PC-3 (cell line): ENCODE data around the gene TBX10. TPM values are rescaled to one million over a fixed set of nuclear protein-coding genes. Genes with fewer than 3 reads are reported as not detected.

Experiments
- ATAC-seq: fragments of 200-7000 bp; cut with Tn5 transposase; 2 replicates; pipeline ENCODE4 v1.9.1; 2020; ENCODE audit warnings: mild to moderate bottlenecking, moderate library complexity
- BruUV-seq: library from RNA; stranded (reverse); fragments of 400-500 nt; replicated peaks from 2 replicates; lab custom pipeline; 2021; lab: Mats Ljungman, UMichigan
- CTCF ChIA-PET: fragments of 300-600 bp; sonication (Branson Sonifier 250); formaldehyde crosslinking; loops from one replicate; lab custom pipeline; 2022; ENCODE audit warnings: antibody characterized with exemption; lab: Charles Lee
- POLR2A ChIA-PET: fragments of 300-600 bp; sonication (Branson Sonifier 250); formaldehyde crosslinking; loops from one replicate; lab custom pipeline; 2022; ENCODE audit warnings: antibody characterized with exemption; ENCODE audit not compliant: unreplicated experiment; lab: Charles Lee
- DNase-seq: peaks from one replicate; pipeline ENCODE4 v3.0.0-alpha.2; 2015
- H2AFZ ChIP-seq: fragments of 300-600 bp; sonication (generic); 2 replicates; pipeline ENCODE4 v1.6.0; 2016; ENCODE audit warnings: antibody characterized with exemption, low read length
- H3F3A ChIP-seq: fragments of 300-600 bp; sonication (generic); one replicate; pipeline ENCODE4 v1.6.0; 2017; ENCODE audit warnings: antibody characterized with exemption, low read length, control low read depth, mild to moderate bottlenecking; ENCODE audit not compliant: unreplicated experiment
- H3K27ac ChIP-seq: fragments of 300-600 bp; sonication (generic); 2 replicates; pipeline ENCODE4 v1.5.1; 2016; ENCODE audit warnings: mild to moderate bottlenecking, low read length
- H3K27me3 ChIP-seq: fragments of 300-600 bp; sonication (generic); 2 replicates; pipeline ENCODE4 v1.6.1; 2016; ENCODE audit warnings: low read length, mixed read lengths
- H3K36me3 ChIP-seq: fragments of 300-600 bp; sonication (generic); 2 replicates; pipeline ENCODE4 v1.6.1; 2016; ENCODE audit warnings: low read depth, mixed run types, low read length, mixed read lengths
- H3K4me1 ChIP-seq: fragments of 300-600 bp; sonication (generic); 2 replicates; pipeline ENCODE4 v1.5.1; 2016; ENCODE audit warnings: low read length; ENCODE audit not compliant: insufficient read depth
- H3K4me2 ChIP-seq: fragments of 300-600 bp; sonication (generic); 2 replicates; pipeline ENCODE4 v1.6.0; 2016; ENCODE audit warnings: low read length
- H3K4me3 ChIP-seq: fragments of 300-600 bp; sonication (generic); 2 replicates; pipeline ENCODE4 v1.5.1; 2016; ENCODE audit warnings: mild to moderate bottlenecking, low read length, mixed read lengths
- H3K79me2 ChIP-seq: fragments of 300-600 bp; sonication (generic); 2 replicates; pipeline ENCODE4 v1.6.1; 2017; ENCODE audit warnings: low read length, mixed read lengths
- H3K9ac ChIP-seq: fragments of 300-600 bp; sonication (generic); 2 replicates; pipeline ENCODE4 v1.6.0; 2016; ENCODE audit warnings: mild to moderate bottlenecking, low read length
- H3K9me2 ChIP-seq: fragments of 300-600 bp; sonication (generic); replicated peaks from 2 replicates; pipeline ENCODE4 v1.6.1; 2016; ENCODE audit warnings: mixed run types, low read length, mixed read lengths
- H3K9me3 ChIP-seq: fragments of 300-600 bp; sonication (generic); 2 replicates; pipeline ENCODE4 v1.6.1; 2016; ENCODE audit warnings: low read length, mixed read lengths
- H4K20me1 ChIP-seq: fragments of 300-600 bp; sonication (generic); 2 replicates; pipeline ENCODE4 v1.6.1; 2016; ENCODE audit warnings: low read length, mixed read lengths
- CTCF ChIP-seq: fragments of 300-600 bp; sonication (generic); conservative IDR thresholded peaks from 2 replicates; pipeline ENCODE4 v1.5.1; 2017; ENCODE audit warnings: antibody characterized with exemption, low read depth, mild to moderate bottlenecking, low read length
- EZH2 ChIP-seq: fragments of 300-600 bp; sonication (generic); IDR thresholded peaks from one replicate; pipeline ENCODE4 v1.6.1; 2017; ENCODE audit warnings: antibody characterized with exemption, mild to moderate bottlenecking, low read length; ENCODE audit not compliant: unreplicated experiment
- EZH2phosphoT487 ChIP-seq: fragments of 300-600 bp; sonication (generic); IDR thresholded peaks from 2 replicates; pipeline ENCODE4 v1.6.1; 2018; ENCODE audit warnings: mild to moderate bottlenecking, antibody characterized with exemption, low read length, borderline replicate concordance
- intact Hi-C: fragments of 100-400 bp; cut with micrococcal nuclease; formaldehyde crosslinking; loops from 2 replicates; pipeline ENCODE4 v1.9.0; 2023
- total RNA-seq: library from RNA; depleted of rRNA; stranded (reverse); fragments of >200 nt; gene quantifications from 2 replicates; pipeline ENCODE4 v1.2.3, GENCODE V29; 2014

TBX10 gene
- total RNA-seq, 1 experiment from 2014 or later = not detected

- peak overlapping the region; percentile 65 for H3K4me2 ChIP-seq
- peak overlapping the region; percentile 41 for H3K9ac ChIP-seq
- H3K9me2 ChIP-seq = no peaks in the 10 kb centered on the region
- H3F3A ChIP-seq = peaks cover 5% of the 10 kb centered on the region
- H3K36me3 ChIP-seq = no peaks in the 10 kb centered on the region; the same call in 1 of the 2 replicates
- intact Hi-C loops = loop anchor here (5.0 kb wide), 1 partner anchor 85 kb away; no protein-coding TSS in a partner anchor
- peaks cover 17% of the 10 kb centered on the region for H3K4me1 ChIP-seq
- DNase-seq (no peak), ATAC-seq (peak; percentile 27)
- no peaks in the 10 kb centered on the region for H4K20me1 ChIP-seq
- H3K79me2 ChIP-seq = no peaks in the 10 kb centered on the region
- TF ChIP-seq EZH2phosphoT487 (no peak), EZH2 (no peak), CTCF (no peak)
- no peaks in the 10 kb centered on the region for H3K27me3 ChIP-seq
- CTCF ChIA-PET = interaction anchor here (1.0 to 3.4 kb wide), 2 partner anchors 28 to 43 kb away, joined by 3 to 32 read pairs; partner anchors contain the start of gene NUDT8
- 0 out of 2 replicates have a peak, but pooled peaks cover 8% of the 10 kb centered on the region for H3K9me3 ChIP-seq
- POLR2A ChIA-PET = interaction anchor here (1.1 kb wide), 1 partner anchor 27 kb away, joined by 8 read pairs; the partner anchor contains the start of gene NUDT8
- peak overlapping the region; percentile 28; the same call in 1 of the 2 replicates for H3K4me3 ChIP-seq
- 0 out of 2 replicates have a peak overlapping the region, but pooled peaks have one; percentile 2 for H2AFZ ChIP-seq
- H3K27ac ChIP-seq = peak overlapping the region; percentile 84
- BruUV-seq = no TSS peak
These were observed 17.7 kb upstream of the TBX10 start for GRCh38 chr11:67657300-67657699.

GRCh38 chr11:67656278-67656922, 16.8 kb upstream of the TBX10 start:
- ATAC-seq = no peak
- Histone ChIP-seq H3K36me3 (no peaks in the 10 kb centered on the region; the same call in 1 of the 2 replicates), H3K27me3 (no peaks in the 10 kb centered on the region), H2AFZ (no peak overlapping the region), H3K4me1 (peaks cover 17% of the 10 kb centered on the region), H3K4me2 (no peak overlapping the region), H3K27ac (no peak overlapping the region), H3K79me2 (no peaks in the 10 kb centered on the region), H3K9me2 (no peaks in the 10 kb centered on the region), H3K9ac (no peak overlapping the region), H3F3A (peaks cover 5% of the 10 kb centered on the region), H3K4me3 (no peak overlapping the region), H3K9me3 (0 out of 2 replicates have a peak, but pooled peaks cover 8% of the 10 kb centered on the region), H4K20me1 (no peaks in the 10 kb centered on the region)
- BruUV-seq = no TSS peak
- DNase-seq = no peak
- intact Hi-C loops = loop anchor here (5.0 kb wide), 1 partner anchor 84 kb away; no protein-coding TSS in a partner anchor
- POLR2A ChIA-PET = no interaction called here
- CTCF ChIA-PET = interaction anchor here (1.0 kb wide), 1 partner anchor 42 kb away, joined by 3 read pairs; no protein-coding TSS in a partner anchor
- TF ChIP-seq EZH2 = no peak
- no peak for TF ChIP-seq CTCF
- TF ChIP-seq EZH2phosphoT487 = no peak
